ENCODE data around the gene RBM28. TPM values are rescaled to one million over a fixed set of nuclear protein-coding genes. Genes with fewer than 3 reads are reported as not detected.
A peak's percentile ranks its signal among the peaks of the same experiment; 100 is the strongest.

RBM28 gene
- total and polyA plus RNA-seq, 10 of the 15 experiments (the other 5 are each of a cell fraction or from before 2014, with no cell fraction given): 14.3 to 50.4 (median 32.8) TPM

DNA sequence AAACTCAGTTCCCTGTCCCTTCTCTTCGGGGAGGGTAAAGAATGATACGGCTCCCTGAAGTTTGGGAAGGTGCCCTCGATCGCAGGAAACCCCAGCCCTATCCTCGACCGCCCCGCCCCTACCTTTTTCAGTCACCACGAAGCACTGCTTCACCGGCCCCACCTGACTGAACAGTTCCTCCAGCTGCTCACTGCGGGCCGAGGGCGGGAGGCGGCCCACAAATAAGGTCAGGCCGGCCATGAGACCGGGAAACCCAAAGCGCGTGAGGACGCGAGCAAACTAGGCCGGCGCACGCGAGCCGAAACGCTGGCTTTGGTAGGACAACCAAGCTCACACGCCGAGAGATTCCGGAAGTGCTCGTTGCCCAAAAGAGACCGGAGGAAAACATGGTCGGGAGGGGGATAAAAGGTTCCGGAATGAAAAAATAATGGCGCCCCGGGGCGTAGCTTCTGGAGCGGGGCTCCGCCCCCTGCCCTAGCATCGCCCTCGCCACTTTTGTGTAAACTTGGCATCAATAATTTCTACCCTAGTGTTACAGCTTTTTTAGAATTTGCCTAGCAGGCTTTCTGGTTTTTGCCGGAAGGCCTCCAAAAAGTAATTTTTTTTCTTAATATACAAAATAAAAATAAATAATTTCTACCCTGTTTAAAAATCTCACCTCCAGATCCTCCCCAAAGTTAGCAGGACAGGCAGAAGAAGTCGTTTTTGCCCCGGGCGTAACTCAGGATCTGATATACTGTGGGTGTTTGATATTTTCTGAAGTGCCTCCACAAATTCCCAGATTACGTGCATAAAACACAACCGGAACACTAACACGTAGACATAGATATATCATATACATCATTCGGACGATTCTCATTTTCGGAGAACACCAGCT is at the start of gene RBM28 (continued):
- TF ChIP-seq, protein P1, sequence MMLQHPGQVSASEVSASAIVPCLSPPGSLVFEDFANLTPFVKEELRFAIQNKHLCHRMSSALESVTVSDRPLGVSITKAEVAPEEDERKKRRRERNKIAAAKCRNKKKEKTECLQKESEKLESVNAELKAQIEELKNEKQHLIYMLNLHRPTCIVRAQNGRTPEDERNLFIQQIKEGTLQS (IDR thresholded peaks at IDR 0.05; ENCODE audit: borderline replicate concordance, extremely low read depth, low read depth, low read length): no peak
- TF ChIP-seq, protein P2, sequence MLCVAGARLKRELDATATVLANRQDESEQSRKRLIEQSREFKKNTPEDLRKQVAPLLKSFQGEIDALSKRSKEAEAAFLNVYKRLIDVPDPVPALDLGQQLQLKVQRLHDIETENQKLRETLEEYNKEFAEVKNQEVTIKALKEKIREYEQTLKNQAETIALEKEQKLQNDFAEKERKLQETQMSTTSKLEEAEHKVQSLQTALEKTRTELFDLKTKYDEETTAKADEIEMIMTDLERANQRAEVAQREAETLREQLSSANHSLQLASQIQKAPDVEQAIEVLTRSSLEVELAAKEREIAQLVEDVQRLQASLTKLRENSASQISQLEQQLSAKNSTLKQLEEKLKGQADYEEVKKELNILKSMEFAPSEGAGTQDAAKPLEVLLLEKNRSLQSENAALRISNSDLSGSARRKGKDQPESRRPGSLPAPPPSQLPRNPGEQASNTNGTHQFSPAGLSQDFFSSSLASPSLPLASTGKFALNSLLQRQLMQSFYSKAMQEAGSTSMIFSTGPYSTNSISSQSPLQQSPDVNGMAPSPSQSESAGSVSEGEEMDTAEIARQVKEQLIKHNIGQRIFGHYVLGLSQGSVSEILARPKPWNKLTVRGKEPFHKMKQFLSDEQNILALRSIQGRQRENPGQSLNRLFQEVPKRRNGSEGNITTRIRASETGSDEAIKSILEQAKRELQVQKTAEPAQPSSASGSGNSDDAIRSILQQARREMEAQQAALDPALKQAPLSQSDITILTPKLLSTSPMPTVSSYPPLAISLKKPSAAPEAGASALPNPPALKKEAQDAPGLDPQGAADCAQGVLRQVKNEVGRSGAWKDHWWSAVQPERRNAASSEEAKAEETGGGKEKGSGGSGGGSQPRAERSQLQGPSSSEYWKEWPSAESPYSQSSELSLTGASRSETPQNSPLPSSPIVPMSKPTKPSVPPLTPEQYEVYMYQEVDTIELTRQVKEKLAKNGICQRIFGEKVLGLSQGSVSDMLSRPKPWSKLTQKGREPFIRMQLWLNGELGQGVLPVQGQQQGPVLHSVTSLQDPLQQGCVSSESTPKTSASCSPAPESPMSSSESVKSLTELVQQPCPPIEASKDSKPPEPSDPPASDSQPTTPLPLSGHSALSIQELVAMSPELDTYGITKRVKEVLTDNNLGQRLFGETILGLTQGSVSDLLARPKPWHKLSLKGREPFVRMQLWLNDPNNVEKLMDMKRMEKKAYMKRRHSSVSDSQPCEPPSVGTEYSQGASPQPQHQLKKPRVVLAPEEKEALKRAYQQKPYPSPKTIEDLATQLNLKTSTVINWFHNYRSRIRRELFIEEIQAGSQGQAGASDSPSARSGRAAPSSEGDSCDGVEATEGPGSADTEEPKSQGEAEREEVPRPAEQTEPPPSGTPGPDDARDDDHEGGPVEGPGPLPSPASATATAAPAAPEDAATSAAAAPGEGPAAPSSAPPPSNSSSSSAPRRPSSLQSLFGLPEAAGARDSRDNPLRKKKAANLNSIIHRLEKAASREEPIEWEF (IDR thresholded peaks at IDR 0.05; ENCODE audit: insufficient replicate concordance, low read depth, low read length): no peak
- TF ChIP-seq IKZF2 (IDR thresholded peaks at IDR 0.05) (peak in 1 of 2 experiments; percentile 24; a peak in 1 of 4 replicates), NBN (IDR thresholded peaks at IDR 0.05) (peak; percentile 95), BACH1 (IDR thresholded peaks at IDR 0.05; ENCODE audit: borderline replicate concordance) (no peak; the same call in 1 of the 2 replicates), JUND (IDR thresholded peaks at IDR 0.05; ENCODE audit: low read depth, low read length) (no peak), SPI1 (IDR thresholded peaks at IDR 0.05; ENCODE audit: borderline replicate concordance, insufficient read depth, low read depth, low read length) (no peak), CHD4 (IDR thresholded peaks at IDR 0.05) (no peak), ZSCAN29 (IDR thresholded peaks at IDR 0.05) (peak; percentile 51; the same call in 1 of the 2 replicates), ZNF217 (IDR thresholded peaks at IDR 0.05) (no peak), POLR2AphosphoS5 (IDR thresholded peaks at IDR 0.05; ENCODE audit: low read length) (peak; percentile 92), KDM1A (IDR thresholded peaks at IDR 0.05; ENCODE audit: borderline replicate concordance) (no peak), BMI1 (IDR thresholded peaks at IDR 0.05; ENCODE audit: borderline replicate concordance) (no peak), ZNF622 (IDR thresholded peaks at IDR 0.05) (0 out of 2 replicates have a peak, but pooled peaks have one; percentile 31), MYC (IDR thresholded peaks at IDR 0.05; ENCODE audit: insufficient read depth, insufficient read length, insufficient replicate concordance, low read length, severe bottlenecking) (peak; percentile 35), ASH2L (IDR thresholded peaks at IDR 0.05; ENCODE audit: borderline replicate concordance, low read depth) (peak; percentile 74; the same call in 1 of the 2 replicates), STAT3 (IDR thresholded peaks at IDR 0.05; ENCODE audit: low read depth, low read length) (no peak), FOXK2 (IDR thresholded peaks at IDR 0.05) (peak; percentile 68), RBBP5 (conservative IDR thresholded peaks at IDR 0.05) (0 out of 2 replicates have a peak, but pooled peaks have one; percentile 23), JUNB (IDR thresholded peaks at IDR 0.05) (peak; percentile 19; the same call in 1 of the 2 replicates), CHD1 (IDR thresholded peaks at IDR 0.05; ENCODE audit: low read depth, low read length) (no peak)
- TF ChIP-seq, protein P3, sequence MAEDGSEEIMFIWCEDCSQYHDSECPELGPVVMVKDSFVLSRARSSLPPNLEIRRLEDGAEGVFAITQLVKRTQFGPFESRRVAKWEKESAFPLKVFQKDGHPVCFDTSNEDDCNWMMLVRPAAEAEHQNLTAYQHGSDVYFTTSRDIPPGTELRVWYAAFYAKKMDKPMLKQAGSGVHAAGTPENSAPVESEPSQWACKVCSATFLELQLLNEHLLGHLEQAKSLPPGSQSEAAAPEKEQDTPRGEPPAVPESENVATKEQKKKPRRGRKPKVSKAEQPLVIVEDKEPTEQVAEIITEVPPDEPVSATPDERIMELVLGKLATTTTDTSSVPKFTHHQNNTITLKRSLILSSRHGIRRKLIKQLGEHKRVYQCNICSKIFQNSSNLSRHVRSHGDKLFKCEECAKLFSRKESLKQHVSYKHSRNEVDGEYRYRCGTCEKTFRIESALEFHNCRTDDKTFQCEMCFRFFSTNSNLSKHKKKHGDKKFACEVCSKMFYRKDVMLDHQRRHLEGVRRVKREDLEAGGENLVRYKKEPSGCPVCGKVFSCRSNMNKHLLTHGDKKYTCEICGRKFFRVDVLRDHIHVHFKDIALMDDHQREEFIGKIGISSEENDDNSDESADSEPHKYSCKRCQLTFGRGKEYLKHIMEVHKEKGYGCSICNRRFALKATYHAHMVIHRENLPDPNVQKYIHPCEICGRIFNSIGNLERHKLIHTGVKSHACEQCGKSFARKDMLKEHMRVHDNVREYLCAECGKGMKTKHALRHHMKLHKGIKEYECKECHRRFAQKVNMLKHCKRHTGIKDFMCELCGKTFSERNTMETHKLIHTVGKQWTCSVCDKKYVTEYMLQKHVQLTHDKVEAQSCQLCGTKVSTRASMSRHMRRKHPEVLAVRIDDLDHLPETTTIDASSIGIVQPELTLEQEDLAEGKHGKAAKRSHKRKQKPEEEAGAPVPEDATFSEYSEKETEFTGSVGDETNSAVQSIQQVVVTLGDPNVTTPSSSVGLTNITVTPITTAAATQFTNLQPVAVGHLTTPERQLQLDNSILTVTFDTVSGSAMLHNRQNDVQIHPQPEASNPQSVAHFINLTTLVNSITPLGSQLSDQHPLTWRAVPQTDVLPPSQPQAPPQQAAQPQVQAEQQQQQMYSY (CRISPR knock-in tag; IDR thresholded peaks at IDR 0.05): no peak
